SH-SY5Y (cell line): ENCODE data around the gene TRRAP.

ENCODE experiments used
- GATA2 ChIP-seq: IDR thresholded peaks from 2 replicates; pipeline ENCODE4 v1.6.1; 2011; ENCODE audit warnings: mild to moderate bottlenecking, low read depth, low read length
- GATA3 ChIP-seq: IDR thresholded peaks from 2 replicates; pipeline ENCODE4 v1.6.1; 2011; ENCODE audit warnings: low read depth, mild to moderate bottlenecking, low read length, moderate library complexity

TRRAP gene

DNA sequence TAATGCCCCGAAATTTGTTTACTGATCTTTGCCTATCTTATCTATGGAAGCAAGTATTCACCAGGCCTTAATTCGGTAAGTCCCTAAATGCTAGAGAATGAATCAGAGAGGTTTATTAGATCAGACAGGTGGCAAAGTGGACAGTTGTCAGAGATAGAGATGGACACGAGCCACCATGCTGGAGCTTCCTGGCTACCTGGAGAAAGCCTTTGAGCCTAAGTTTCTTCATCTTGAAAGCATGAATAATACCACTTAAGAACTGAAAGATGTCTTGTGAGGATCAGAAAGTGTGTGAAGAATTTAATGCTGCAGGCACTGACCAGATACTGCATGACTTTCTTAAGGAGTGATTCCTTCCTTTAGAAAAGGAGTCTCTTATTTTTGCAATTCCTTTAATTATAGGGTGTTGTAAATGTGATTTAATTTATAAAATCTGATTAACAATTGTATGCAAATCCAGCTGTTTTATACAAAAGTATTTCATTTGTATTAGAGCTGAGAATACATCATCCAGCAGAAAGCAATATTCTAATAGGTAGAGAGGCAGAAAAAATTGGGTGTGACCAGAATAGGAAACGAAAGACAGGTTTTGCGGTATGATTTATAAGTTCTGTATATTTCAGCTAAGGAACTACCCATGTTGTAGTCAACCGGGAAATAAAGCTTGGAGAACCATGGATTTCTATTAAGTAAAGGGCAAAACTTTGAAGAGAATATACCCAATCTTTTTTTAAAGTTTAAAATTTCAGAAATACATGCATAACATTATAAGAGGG lies 182.9 kb downstream of the TRRAP start:
- no peak for TF ChIP-seq GATA2
- no peak for TF ChIP-seq GATA3
